H1 (cell line): ENCODE results near the gene MYLK3. TPM values are rescaled to one million over a fixed set of nuclear protein-coding genes. Genes with fewer than 3 reads are reported as not detected.

Source experiments
- CTCF ChIA-PET: fragments of 300-600 bp; sonication (Branson Sonifier 250); formaldehyde crosslinking; loops from one replicate; lab custom pipeline; 2021; ENCODE audit not compliant: partially characterized antibody; lab: Charles Lee
- POLR2A ChIA-PET: fragments of 300-600 bp; sonication (Branson Sonifier 250); formaldehyde crosslinking; loops from one replicate; lab custom pipeline; 2021; ENCODE audit warnings: inconsistent platforms; ENCODE audit not compliant: partially characterized antibody; lab: Charles Lee
- DNase-seq, 2 experiments: peaks; one replicate each; pipeline versions ENCODE4 v3.0.0 to v3.0.0-alpha.2; 2010 to 2022; ENCODE audit warnings: low spot score in 2 of 2, low read depth in 1 of 2, mixed read lengths in 1 of 2
- FAIRE-seq: peaks from 2 replicates; lab custom pipeline; 2011; peaks lifted over from hg19 to GRCh38; lab: Jason Lieb, UNC
- H2AFZ ChIP-seq: 2 replicates; pipeline ENCODE4 v1.8.1; 2012; ENCODE audit warnings: low read length, inconsistent platforms
- H2AK5ac ChIP-seq: 2 replicates; pipeline ENCODE4 v1.6.1; 2013; ENCODE audit warnings: low read depth, low read length
- H2BK120ac ChIP-seq: replicated peaks from 2 replicates; pipeline ENCODE3; 2013; ENCODE audit warnings: low read depth, low read length, inconsistent platforms
- H2BK12ac ChIP-seq: 2 replicates; pipeline ENCODE4 v1.6.1; 2013; ENCODE audit warnings: low read depth, low read length
- H2BK15ac ChIP-seq: 2 replicates; pipeline ENCODE4 v1.6.1; 2013; ENCODE audit warnings: low read length
- H2BK20ac ChIP-seq: 2 replicates; pipeline ENCODE4 v1.6.1; 2013; ENCODE audit warnings: low read length
- H2BK5ac ChIP-seq: 2 replicates; pipeline ENCODE4 v1.6.1; 2013; ENCODE audit warnings: low read depth, low read length
- H3K14ac ChIP-seq: 2 replicates; pipeline ENCODE4 v1.6.1; 2013; ENCODE audit warnings: inconsistent platforms; ENCODE audit not compliant: insufficient read length
- H3K18ac ChIP-seq: 2 replicates; pipeline ENCODE4 v1.6.1; 2013; ENCODE audit warnings: low read length; ENCODE audit errors: extremely low read depth
- H3K23ac ChIP-seq: 2 replicates; pipeline ENCODE4 v1.6.1; 2013; ENCODE audit warnings: inconsistent platforms; ENCODE audit not compliant: insufficient read length
- H3K23me2 ChIP-seq: 2 replicates; pipeline ENCODE4 v1.6.1; 2013; ENCODE audit warnings: low read depth, low read length
- H3K27ac ChIP-seq: 2 replicates; pipeline ENCODE4 v1.6.1; 2011; ENCODE audit warnings: low read depth, low read length, inconsistent platforms
- H3K27me3 ChIP-seq, 4 experiments: replicated peaks in 1 of 4; 1 replicate in 1 of 4; 2 replicates in 3 of 4; pipeline versions ENCODE4 v1.6.1 to v1.8.1; 2011 to 2013; ENCODE audit warnings: low read length in 3 of 4, mild to moderate bottlenecking in 3 of 4, inconsistent platforms in 2 of 4, mixed read lengths in 2 of 4, moderate library complexity in 1 of 4; ENCODE audit not compliant: control insufficient read depth in 3 of 4, insufficient read depth in 3 of 4; ENCODE audit errors: extremely low read depth in 1 of 4
- H3K36me3 ChIP-seq, 4 experiments: 2 replicates each; pipeline versions ENCODE4 v1.6.1 to v1.8.1; 2011 to 2013; ENCODE audit warnings: mild to moderate bottlenecking in 4 of 4, low read length in 3 of 4, moderate library complexity in 2 of 4, control low read depth in 1 of 4, inconsistent platforms in 1 of 4; ENCODE audit not compliant: insufficient read depth in 4 of 4, control insufficient read depth in 2 of 4
- H3K4ac ChIP-seq: replicated peaks from 2 replicates; pipeline ENCODE3; 2013; ENCODE audit warnings: low read length, low read depth, mixed read lengths, inconsistent platforms; ENCODE audit not compliant: insufficient read length
- H3K4me1 ChIP-seq, 4 experiments: replicated peaks in 1 of 4; 1 replicate in 1 of 4; 2 replicates in 3 of 4; pipeline versions ENCODE4 v1.6.1 to v1.8.1; 2011 to 2013; ENCODE audit warnings: low read length in 3 of 4, inconsistent platforms in 2 of 4, mixed read lengths in 1 of 4; ENCODE audit not compliant: insufficient read depth in 4 of 4, control insufficient read depth in 3 of 4
- H3K4me2 ChIP-seq, 2 experiments: 2 replicates each; pipeline versions ENCODE4 v1.6.1 to v1.8.1; 2011 to 2013; ENCODE audit warnings: low read depth in 2 of 2, low read length in 2 of 2, control low read depth in 1 of 2, inconsistent platforms in 1 of 2, mild to moderate bottlenecking in 1 of 2; ENCODE audit not compliant: insufficient read depth in 1 of 2
- H3K4me3 ChIP-seq, 4 experiments: fragments of 200-600, 300-600 bp in 1 of 4; sonication (generic), shearing (Covaris generic), sonication (Bioruptor Twin) in 1 of 4; 2 replicates each; pipeline versions ENCODE4 v1.5.1 to v1.8.1; 2011 to 2016; ENCODE audit warnings: low read length in 4 of 4, low read depth in 3 of 4, control low read depth in 2 of 4, inconsistent platforms in 2 of 4, mild to moderate bottlenecking in 2 of 4, mixed read lengths in 1 of 4, moderate library complexity in 1 of 4; ENCODE audit not compliant: insufficient read depth in 2 of 4; ENCODE audit errors: extremely low read depth in 1 of 4
- H3K56ac ChIP-seq: replicated peaks from 2 replicates; pipeline ENCODE3; 2013; ENCODE audit warnings: low read depth, mild to moderate bottlenecking, mixed read lengths, low read length, inconsistent platforms; ENCODE audit not compliant: insufficient read length
- H3K79me1 ChIP-seq: 2 replicates; pipeline ENCODE4 v1.6.1; 2013; ENCODE audit warnings: low read depth, low read length, control low read depth
- H3K79me2 ChIP-seq, 2 experiments: 2 replicates each; pipeline versions ENCODE4 v1.6.1 to v1.8.1; 2012 to 2013; ENCODE audit warnings: low read length in 2 of 2, mild to moderate bottlenecking in 2 of 2, inconsistent platforms in 1 of 2; ENCODE audit not compliant: insufficient read depth in 2 of 2, control insufficient read depth in 1 of 2
- H3K9ac ChIP-seq, 4 experiments: replicated peaks in 1 of 4; 1 replicate in 1 of 4; 2 replicates in 3 of 4; pipeline versions ENCODE4 v1.6.1 to v1.8.1; 2011 to 2013; ENCODE audit warnings: low read depth in 3 of 4, low read length in 3 of 4, control low read depth in 2 of 4, mild to moderate bottlenecking in 2 of 4, moderate library complexity in 2 of 4, inconsistent platforms in 1 of 4; ENCODE audit errors: extremely low read depth in 1 of 4
- H3K9me3 ChIP-seq, 2 experiments: 2 replicates each; pipeline versions ENCODE4 v1.6.1 to v1.8.1; 2012 to 2013; ENCODE audit warnings: mild to moderate bottlenecking in 2 of 2, moderate library complexity in 2 of 2, control low read depth in 1 of 2, inconsistent platforms in 1 of 2, low read depth in 1 of 2, low read length in 1 of 2, mixed read lengths in 1 of 2; ENCODE audit not compliant: insufficient read depth in 2 of 2
- H4K20me1 ChIP-seq, 2 experiments: replicated peaks in 1 of 2; 2 replicates each; pipeline versions ENCODE3 to v1.8.1; 2011 to 2013; ENCODE audit warnings: inconsistent platforms in 2 of 2, low read length in 2 of 2, mild to moderate bottlenecking in 1 of 2; ENCODE audit not compliant: insufficient read depth in 2 of 2, control insufficient read depth in 1 of 2
- H4K5ac ChIP-seq: 2 replicates; pipeline ENCODE4 v1.6.1; 2013; ENCODE audit warnings: low read length, low read depth, mixed read lengths, inconsistent platforms; ENCODE audit not compliant: insufficient read length
- H4K8ac ChIP-seq: 2 replicates; pipeline ENCODE4 v1.8.0; 2013; ENCODE audit warnings: mild to moderate bottlenecking, moderate library complexity, low read length, inconsistent platforms; ENCODE audit not compliant: insufficient read depth; ENCODE audit errors: extremely low read depth
- H4K91ac ChIP-seq: replicated peaks from 2 replicates; pipeline ENCODE3; 2013; ENCODE audit warnings: low read length, mixed read lengths, inconsistent platforms; ENCODE audit not compliant: insufficient read length
- CTCF ChIP-seq, 3 experiments: IDR thresholded peaks; 1 replicate in 2 of 3; 2 replicates in 1 of 3; pipeline versions ENCODE4 v1.5.1 to v1.6.1; 2011; ENCODE audit warnings: low read length in 3 of 3, mild to moderate bottlenecking in 3 of 3, inconsistent platforms in 2 of 3, low read depth in 1 of 3, moderate library complexity in 1 of 3; ENCODE audit not compliant: insufficient read depth in 1 of 3; ENCODE audit errors: control extremely low read depth in 1 of 3
- GTF2F1 ChIP-seq: IDR thresholded peaks from 2 replicates; pipeline ENCODE4 v1.6.1; 2012; ENCODE audit warnings: low read depth, low read length, improper control_type of control experiment, borderline replicate concordance
- HDAC2 ChIP-seq, 2 experiments: fragments of 300-600 bp in 1 of 2; sonication (generic) in 1 of 2; IDR thresholded peaks; 2 replicates each; pipeline ENCODE4 v1.6.1; 2011 to 2012; ENCODE audit warnings: low read depth in 2 of 2, low read length in 2 of 2, mild to moderate bottlenecking in 2 of 2, moderate library complexity in 2 of 2, borderline replicate concordance in 1 of 2, inconsistent platforms in 1 of 2
- JUND ChIP-seq: IDR thresholded peaks from 2 replicates; pipeline ENCODE4 v1.6.1; 2011; ENCODE audit warnings: mild to moderate bottlenecking, improper control_type of control experiment, low read length
- KDM5A ChIP-seq: fragments of 200-600 bp; IDR thresholded peaks from 2 replicates; pipeline ENCODE4 v1.7.1; 2012; ENCODE audit warnings: mild to moderate bottlenecking, low read length, inconsistent platforms, mixed read lengths
- PHF8 ChIP-seq: fragments of 200-600 bp; sonication (generic); conservative IDR thresholded peaks from 2 replicates; pipeline ENCODE4 v1.7.1; 2012; ENCODE audit warnings: low read depth, mild to moderate bottlenecking, inconsistent platforms, low read length, moderate library complexity
- POLR2AphosphoS5 ChIP-seq: IDR thresholded peaks from 2 replicates; pipeline ENCODE4 v1.6.1; 2011; ENCODE audit warnings: low read depth, low read length
- RXRA ChIP-seq: IDR thresholded peaks from 2 replicates; pipeline ENCODE4 v1.6.1; 2011; ENCODE audit warnings: low read depth, mild to moderate bottlenecking, low read length, moderate library complexity; ENCODE audit not compliant: insufficient read depth
- SAP30 ChIP-seq: fragments of 300-600 bp; sonication (generic); IDR thresholded peaks from 2 replicates; pipeline ENCODE4 v1.7.1; 2012; ENCODE audit warnings: low read length, moderate library complexity, mild to moderate bottlenecking, inconsistent platforms; ENCODE audit not compliant: insufficient read depth, insufficient replicate concordance
- SIN3A ChIP-seq, 2 experiments: IDR thresholded peaks in 1 of 2; conservative IDR thresholded peaks in 1 of 2; 2 replicates each; pipeline ENCODE4 v1.6.1; 2011 to 2012; ENCODE audit warnings: low read length in 2 of 2, improper control_type of control experiment in 1 of 2, low read depth in 1 of 2, mild to moderate bottlenecking in 1 of 2
- SP1 ChIP-seq: IDR thresholded peaks from 2 replicates; pipeline ENCODE4 v1.6.1; 2011; ENCODE audit warnings: low read depth, low read length
- WGBS, 2 experiments: shearing (Covaris generic) in 1 of 2; methylation state at CpG; one replicate each; pipeline versions ENCODE4 v1.1.6 to v1.1.7; 2013 to 2015; ENCODE audit warnings: low lambda C conversion rate in 2 of 2, mixed read lengths in 2 of 2, inconsistent platforms in 1 of 2, low coverage in 1 of 2, missing lambda C conversion rate in 1 of 2; ENCODE audit not compliant: insufficient replicate concordance in 2 of 2, insufficient coverage in 1 of 2, insufficient read length in 1 of 2; ENCODE audit errors: extremely low coverage in 1 of 2, missing lambda C conversion rate in 1 of 2; 5-methylcytosine and 5-hydroxymethylcytosine counted together
- polyA plus RNA-seq, 7 experiments: library from polyadenylated mRNA; depleted of rRNA in 3 of 7; stranded (reverse) in 5 of 7; unstranded in 2 of 7; fragments of >200 nt in 5 of 7; fragments of 200-250 nt in 2 of 7; gene quantifications; 1 replicate in 5 of 7; 2 replicates in 1 of 7; 4 replicates in 1 of 7; pipeline versions ENCODE4 v1.2.1 to v1.2.3, GENCODE V29; 2011 to 2013; ENCODE audit warnings: missing spikeins in 2 of 7, mixed read lengths in 2 of 7
- total RNA-seq: library from RNA; stranded (reverse); fragmentation: NEBNext Ultra II Directional; extraction: Animal tissue kit (Norgen Biotek cat#: 25700); gene quantifications from 2 replicates; pipeline ENCODE4 v1.2.1, GENCODE V29; 2021

Gene MYLK3
- total and polyA plus RNA-seq, 2 of the 8 experiments (the other 6 are each of a cell fraction or from before 2014, with no cell fraction given) = 0.14 to 0.35 TPM

DNA sequence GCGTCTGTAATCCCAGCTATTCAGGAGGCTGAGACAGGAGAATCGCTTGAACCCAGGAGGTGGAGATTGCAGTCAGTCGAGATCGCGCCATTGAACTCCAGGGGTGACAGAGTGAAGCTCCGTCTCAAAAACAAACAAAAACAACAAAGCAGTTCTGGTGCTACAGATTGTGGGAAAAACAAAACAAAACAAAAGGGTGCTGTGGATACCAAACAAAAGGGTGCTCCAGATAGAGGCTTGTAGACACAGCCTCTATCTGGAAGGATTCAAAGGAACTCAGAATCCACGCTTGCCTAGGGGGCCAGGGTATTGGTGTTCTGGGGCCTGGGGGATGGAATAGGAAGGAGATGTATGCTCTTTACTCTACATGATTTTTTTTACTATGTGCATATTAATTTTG lies 2.5 kb downstream of the MYLK3 start:
- no peak overlapping the region for H2AK5ac ChIP-seq
- TF ChIP-seq CTCF (IDR thresholded peaks at IDR 0.05; ENCODE audit: control extremely low read depth in 1 of 3, insufficient read depth in 1 of 3, low read depth in 1 of 3, low read length in 3 of 3) = no peak
- TF ChIP-seq POLR2AphosphoS5 = no peak
- TF ChIP-seq KDM5A = no peak
- TF ChIP-seq HDAC2 (IDR thresholded peaks at IDR 0.05; ENCODE audit: borderline replicate concordance in 1 of 2, low read depth in 2 of 2, low read length in 2 of 2) = no peak
- TF ChIP-seq SIN3A (conservative IDR thresholded peaks at IDR 0.05 in 1 of 2, IDR thresholded peaks at IDR 0.05 in 1 of 2; ENCODE audit: low read depth in 1 of 2, low read length in 2 of 2) = no peak
- TF ChIP-seq GTF2F1 = no peak
- TF ChIP-seq SAP30 = no peak
- TF ChIP-seq RXRA = no peak
- no peak for TF ChIP-seq PHF8
- no peak for TF ChIP-seq SP1
- no peak for TF ChIP-seq JUND

More for the DNA sequence above, 2.5 kb downstream of the MYLK3 start:
- Histone ChIP-seq H2BK20ac (no peak overlapping the region), H2BK15ac (no peak overlapping the region), H4K91ac (no peak overlapping the region), H2BK5ac (no peak overlapping the region), H3K23ac (no peak overlapping the region), H3K9ac (no peak overlapping the region), H4K5ac (no peak overlapping the region), H2BK12ac (no peak overlapping the region), H3K56ac (no peak overlapping the region), H3K23me2 (no peaks in the 10 kb centered on the region), H4K8ac (no peak overlapping the region), H3K79me1 (no peaks in the 10 kb centered on the region), H3K36me3 (no peaks in the 10 kb centered on the region), H3K4ac (no peak overlapping the region), H4K20me1 (no peaks in the 10 kb centered on the region), H3K79me2 (no peaks in the 10 kb centered on the region), H3K4me2 (no peak overlapping the region), H3K18ac (no peak overlapping the region), H2BK120ac (no peak overlapping the region), H3K9me3 (no peaks in the 10 kb centered on the region), H2AFZ (no peak overlapping the region), H3K27ac (no peak overlapping the region), H3K27me3 (no peaks in the 10 kb centered on the region), H3K14ac (no peak overlapping the region), H3K4me1 (peaks cover 3 to 23% (median 7%) of the 10 kb centered on the region in 4 experiments), H3K4me3 (no peak overlapping the region)
- WGBS, 2 experiments = 91% methylated on average over 7 of the region's 7 CpGs; no CpG with 5 or more reads in 1 of the 2 experiments
- no peak for DNase-seq
- ChIA-PET POLR2A (interaction anchor here (1.7 kb wide), 1 partner anchor 13 kb away, joined by 3 read pairs; no protein-coding TSS in a partner anchor), CTCF (interaction anchor here (1.2 to 1.6 kb wide), 3 partner anchors 8 to 12 kb away, joined by 3 to 5 read pairs (median 3); no protein-coding TSS in a partner anchor)
- FAIRE-seq = no peak
